GM12878 (cell line): ENCODE measurements around the gene ASXL2.

Experiments
- EZH2 ChIP-seq: IDR thresholded peaks from 2 replicates; pipeline ENCODE4 v1.6.1; 2012; ENCODE audit warnings: low read depth, mild to moderate bottlenecking, control low read depth, inconsistent platforms, low read length, borderline replicate concordance; ENCODE audit not compliant: control insufficient read depth
- FOXK2 ChIP-seq: fragments of 450-650 bp; IDR thresholded peaks from 2 replicates; pipeline ENCODE4 v1.6.1; 2017; ENCODE audit warnings: mild to moderate bottlenecking, moderate library complexity
- GABPA ChIP-seq: IDR thresholded peaks from 2 replicates; pipeline ENCODE4 v1.6.1; 2014; ENCODE audit warnings: antibody characterized with exemption, low read depth, mild to moderate bottlenecking, inconsistent platforms
- MYC ChIP-seq: IDR thresholded peaks from 2 replicates; pipeline ENCODE4 v1.6.1; 2011; ENCODE audit warnings: mild to moderate bottlenecking, low read length, moderate library complexity, inconsistent platforms; ENCODE audit not compliant: insufficient read depth, insufficient replicate concordance, insufficient read length, severe bottlenecking
- NFYB ChIP-seq: IDR thresholded peaks from 2 replicates; pipeline ENCODE4 v1.6.1; 2011; ENCODE audit warnings: low read depth, mild to moderate bottlenecking, low read length, improper control_type of control experiment, moderate library complexity; ENCODE audit not compliant: insufficient read depth
- NR2C2 ChIP-seq: IDR thresholded peaks from 2 replicates; pipeline ENCODE4 v1.6.1; 2011; ENCODE audit warnings: borderline replicate concordance, low read depth; ENCODE audit not compliant: control insufficient read depth, insufficient read length
- POLR2AphosphoS5 ChIP-seq: IDR thresholded peaks from 2 replicates; pipeline ENCODE4 v1.6.1; 2011; ENCODE audit warnings: mild to moderate bottlenecking, low read length, inconsistent platforms
- YY1 ChIP-seq: IDR thresholded peaks from 2 replicates; pipeline ENCODE4 v1.6.1; 2011; ENCODE audit warnings: low read depth, mild to moderate bottlenecking, low read length
- TF ChIP-seq, protein P1 (sequence below): IDR thresholded peaks from 2 replicates; pipeline ENCODE4 v1.6.1; 2012; ENCODE audit warnings: low read depth, low read length, improper control_type of control experiment
- TF ChIP-seq, protein P2 (sequence below), 3 experiments: IDR thresholded peaks in 2 of 3; conservative IDR thresholded peaks in 1 of 3; 2 replicates each; pipeline ENCODE4 v1.5.1; 2011; ENCODE audit warnings: low read depth in 3 of 3, low read length in 3 of 3, mild to moderate bottlenecking in 3 of 3, control low read depth in 2 of 3, moderate library complexity in 2 of 3, inconsistent platforms in 1 of 3, mixed read lengths in 1 of 3; ENCODE audit not compliant: control insufficient read depth in 2 of 3, insufficient read depth in 1 of 3; ENCODE audit errors: extremely low read depth in 1 of 3
- TF ChIP-seq, protein P3 (sequence below): fragments of 450-650 bp; IDR thresholded peaks from 2 replicates; pipeline ENCODE4 v1.6.1; 2018; ENCODE audit warnings: borderline replicate concordance, mild to moderate bottlenecking; ENCODE audit not compliant: partially characterized antibody

DNA sequence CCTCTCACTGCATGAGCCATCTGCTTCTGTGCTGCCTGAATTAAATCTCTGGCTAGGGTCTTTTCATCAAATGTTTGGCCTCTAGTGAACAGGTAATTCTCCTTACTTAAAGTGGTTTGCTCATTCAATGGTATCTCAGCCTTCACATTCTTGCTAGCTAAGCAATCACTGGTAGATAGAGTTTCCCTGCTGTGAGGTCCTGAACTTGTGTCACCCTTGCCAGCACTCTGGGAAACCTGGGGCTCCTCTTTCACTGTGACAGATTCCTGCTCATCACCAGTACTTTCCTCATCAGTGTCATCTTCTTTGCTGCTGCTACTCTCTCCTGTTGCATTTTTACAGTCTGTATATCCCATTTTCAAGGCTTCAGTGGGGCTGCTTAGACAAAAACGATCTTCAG lies 135.8 kb downstream of the ASXL2 start:
- TF ChIP-seq NR2C2 (no peak), MYC (no peak), GABPA (no peak), YY1 (no peak), FOXK2 (no peak), EZH2 (no peak), NFYB (no peak), POLR2AphosphoS5 (no peak)
- TF ChIP-seq, protein P1, sequence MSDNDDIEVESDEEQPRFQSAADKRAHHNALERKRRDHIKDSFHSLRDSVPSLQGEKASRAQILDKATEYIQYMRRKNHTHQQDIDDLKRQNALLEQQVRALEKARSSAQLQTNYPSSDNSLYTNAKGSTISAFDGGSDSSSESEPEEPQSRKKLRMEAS, result no peak
- TF ChIP-seq, protein P2, sequence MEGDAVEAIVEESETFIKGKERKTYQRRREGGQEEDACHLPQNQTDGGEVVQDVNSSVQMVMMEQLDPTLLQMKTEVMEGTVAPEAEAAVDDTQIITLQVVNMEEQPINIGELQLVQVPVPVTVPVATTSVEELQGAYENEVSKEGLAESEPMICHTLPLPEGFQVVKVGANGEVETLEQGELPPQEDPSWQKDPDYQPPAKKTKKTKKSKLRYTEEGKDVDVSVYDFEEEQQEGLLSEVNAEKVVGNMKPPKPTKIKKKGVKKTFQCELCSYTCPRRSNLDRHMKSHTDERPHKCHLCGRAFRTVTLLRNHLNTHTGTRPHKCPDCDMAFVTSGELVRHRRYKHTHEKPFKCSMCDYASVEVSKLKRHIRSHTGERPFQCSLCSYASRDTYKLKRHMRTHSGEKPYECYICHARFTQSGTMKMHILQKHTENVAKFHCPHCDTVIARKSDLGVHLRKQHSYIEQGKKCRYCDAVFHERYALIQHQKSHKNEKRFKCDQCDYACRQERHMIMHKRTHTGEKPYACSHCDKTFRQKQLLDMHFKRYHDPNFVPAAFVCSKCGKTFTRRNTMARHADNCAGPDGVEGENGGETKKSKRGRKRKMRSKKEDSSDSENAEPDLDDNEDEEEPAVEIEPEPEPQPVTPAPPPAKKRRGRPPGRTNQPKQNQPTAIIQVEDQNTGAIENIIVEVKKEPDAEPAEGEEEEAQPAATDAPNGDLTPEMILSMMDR (IDR thresholded peaks at IDR 0.05 in 2 of 3, conservative IDR thresholded peaks at IDR 0.05 in 1 of 3; ENCODE audit: control insufficient read depth in 2 of 3, extremely low read depth in 1 of 3, insufficient read depth in 1 of 3, low read depth in 3 of 3, low read length in 3 of 3), result no peak
- TF ChIP-seq, protein P3, sequence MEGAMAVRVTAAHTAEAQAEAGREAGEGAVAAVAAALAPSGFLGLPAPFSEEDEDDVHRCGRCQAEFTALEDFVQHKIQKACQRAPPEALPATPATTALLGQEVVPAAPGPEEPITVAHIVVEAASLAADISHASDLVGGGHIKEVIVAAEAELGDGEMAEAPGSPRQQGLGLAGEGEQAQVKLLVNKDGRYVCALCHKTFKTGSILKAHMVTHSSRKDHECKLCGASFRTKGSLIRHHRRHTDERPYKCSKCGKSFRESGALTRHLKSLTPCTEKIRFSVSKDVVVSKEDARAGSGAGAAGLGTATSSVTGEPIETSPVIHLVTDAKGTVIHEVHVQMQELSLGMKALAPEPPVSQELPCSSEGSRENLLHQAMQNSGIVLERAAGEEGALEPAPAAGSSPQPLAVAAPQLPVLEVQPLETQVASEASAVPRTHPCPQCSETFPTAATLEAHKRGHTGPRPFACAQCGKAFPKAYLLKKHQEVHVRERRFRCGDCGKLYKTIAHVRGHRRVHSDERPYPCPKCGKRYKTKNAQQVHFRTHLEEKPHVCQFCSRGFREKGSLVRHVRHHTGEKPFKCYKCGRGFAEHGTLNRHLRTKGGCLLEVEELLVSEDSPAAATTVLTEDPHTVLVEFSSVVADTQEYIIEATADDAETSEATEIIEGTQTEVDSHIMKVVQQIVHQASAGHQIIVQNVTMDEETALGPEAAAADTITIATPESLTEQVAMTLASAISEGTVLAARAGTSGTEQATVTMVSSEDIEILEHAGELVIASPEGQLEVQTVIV, result no peak
